HG02981 (cell line): Measurements from ENCODE around the gene DLG2.

ENCODE experiments used
- ATAC-seq: cut with Tn5 transposase; IDR thresholded peaks from one replicate; pipeline ENCODE4 v1.9.1; 2021; ENCODE audit warnings: mild to moderate bottlenecking, moderate library complexity; ENCODE audit not compliant: unreplicated experiment

Gene DLG2

GRCh38 chr11:83648610-83649527 is 1978.3 kb downstream of the DLG2 start:
- ATAC-seq, result no peak

- no peak for ATAC-seq
Observed at GRCh38 chr11:83645561-83645960, 1981.6 kb downstream of the DLG2 start.

- ATAC-seq, result no peak
Observed at GRCh38 chr11:83643115-83643514, 1984.0 kb downstream of the DLG2 start.

GRCh38 chr11:83642500-83642899 is 1984.6 kb downstream of the DLG2 start:
- no peak for ATAC-seq

- no peak for ATAC-seq
Observed at GRCh38 chr11:83641511-83641910, 1985.6 kb downstream of the DLG2 start.

GRCh38 chr11:83639995-83640758 is 1987.0 kb downstream of the DLG2 start:
- no peak for ATAC-seq

GRCh38 chr11:83635166-83635565 is 1992.0 kb downstream of the DLG2 start:
- no peak for ATAC-seq

DNA sequence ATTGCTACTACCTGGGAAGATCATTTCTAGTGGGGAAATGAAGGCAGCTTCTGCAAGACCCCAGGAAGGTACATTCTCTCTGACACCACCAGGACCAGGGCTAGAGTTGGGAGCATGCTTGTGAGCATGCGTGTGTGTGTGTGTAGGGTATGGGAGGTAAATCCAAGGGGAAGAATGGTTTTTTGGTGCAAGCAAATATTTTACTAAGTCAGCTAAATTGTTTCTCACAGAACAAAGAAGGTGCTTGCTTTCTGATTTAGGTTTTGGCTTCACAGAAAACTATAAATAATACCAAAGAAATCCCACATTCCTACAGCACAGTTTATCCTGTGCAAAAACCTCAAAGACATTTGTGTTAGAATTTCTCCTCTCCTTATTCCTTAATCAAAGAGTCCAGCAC is 1996.9 kb downstream of the DLG2 start:
- no peak for ATAC-seq

DNA sequence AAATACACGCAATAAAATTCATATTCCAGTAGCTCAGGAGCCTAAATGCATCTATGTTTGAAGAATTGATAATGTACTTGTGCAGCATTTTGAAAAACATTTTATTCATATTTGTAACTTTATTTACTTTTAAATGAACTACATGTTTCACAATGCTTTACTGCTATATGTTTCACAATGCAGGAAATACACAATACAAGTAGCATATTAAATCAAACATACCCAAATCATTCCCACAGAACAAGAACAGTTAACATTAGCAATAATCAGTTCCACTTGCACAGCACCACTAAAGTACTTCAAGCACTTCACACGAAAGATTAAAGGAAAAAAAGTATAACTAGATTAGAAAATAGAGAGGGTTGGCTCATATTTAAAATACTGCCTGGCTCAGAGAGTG is 1997.4 kb downstream of the DLG2 start:
- no peak for ATAC-seq

- ATAC-seq, result no peak
Observed at GRCh38 chr11:83628622-83629355, 1998.4 kb downstream of the DLG2 start.

GRCh38 chr11:83625336-83625735 is 2001.8 kb downstream of the DLG2 start:
- no peak for ATAC-seq

GRCh38 chr11:83617671-83618070 is 2009.5 kb downstream of the DLG2 start:
- ATAC-seq, result no peak

GRCh38 chr11:83613767-83614121 is 2013.4 kb downstream of the DLG2 start:
- ATAC-seq, result peak; percentile 29

- peak; percentile 77 for ATAC-seq
Observed at GRCh38 chr11:83612891-83613766, 2014.0 kb downstream of the DLG2 start.

DNA sequence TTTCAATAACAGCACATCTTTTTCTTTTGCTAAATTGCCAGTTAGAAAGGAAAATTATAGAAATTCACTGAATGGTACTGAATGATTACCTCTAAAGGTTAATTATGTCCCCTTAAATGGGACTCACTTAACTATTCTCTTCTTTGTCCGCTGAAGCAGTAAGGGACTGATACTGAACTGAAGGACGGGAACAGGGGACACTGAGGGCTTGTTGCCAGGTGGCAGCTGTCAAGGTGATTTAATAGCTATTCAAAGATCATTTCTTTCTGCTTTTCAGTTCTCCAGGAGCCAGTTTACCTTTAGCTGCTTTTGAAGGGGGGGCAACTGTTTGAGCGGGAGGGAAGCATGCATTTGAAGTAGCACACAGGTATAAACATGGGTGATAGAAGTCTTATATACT is 2015.5 kb downstream of the DLG2 start:
- no peak for ATAC-seq

DNA sequence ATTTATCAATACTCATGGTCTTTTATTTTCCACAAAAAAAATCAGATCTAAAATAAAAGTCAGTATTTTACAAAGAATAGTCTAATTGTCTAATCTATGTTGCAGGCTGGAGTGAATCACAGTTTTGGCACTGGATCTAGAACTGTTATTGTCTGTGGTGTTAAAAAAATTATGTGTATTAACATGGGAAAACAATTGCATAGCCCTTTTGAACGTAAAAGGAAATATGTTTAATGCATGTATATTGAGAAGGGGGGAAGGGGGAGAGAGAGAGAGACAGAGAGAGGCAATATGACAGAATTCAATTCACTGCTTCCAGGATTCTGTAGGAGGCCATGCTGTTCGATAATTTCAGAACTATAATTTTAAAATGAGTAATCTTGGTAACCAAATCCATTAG is 2016.1 kb downstream of the DLG2 start:
- ATAC-seq, result no peak

DNA sequence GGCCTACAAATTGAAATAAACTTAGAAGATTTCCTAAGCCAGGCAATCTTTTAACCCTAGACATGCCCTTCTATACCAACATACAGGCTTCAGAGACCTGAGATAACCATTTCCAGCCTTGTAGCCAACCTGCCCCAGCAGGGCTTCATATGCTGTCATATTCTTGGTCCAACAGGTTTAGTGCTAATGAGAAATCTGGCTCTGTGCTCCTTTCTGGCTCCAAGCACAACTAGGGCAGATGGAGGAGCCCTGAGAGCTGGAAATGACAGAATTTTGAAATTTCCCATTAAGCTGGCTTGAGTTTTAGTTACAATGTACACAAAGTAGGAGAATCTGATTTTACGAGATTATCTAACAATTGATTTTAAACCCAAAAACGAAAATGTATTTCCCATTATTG is 2018.0 kb downstream of the DLG2 start:
- no peak for ATAC-seq

DNA sequence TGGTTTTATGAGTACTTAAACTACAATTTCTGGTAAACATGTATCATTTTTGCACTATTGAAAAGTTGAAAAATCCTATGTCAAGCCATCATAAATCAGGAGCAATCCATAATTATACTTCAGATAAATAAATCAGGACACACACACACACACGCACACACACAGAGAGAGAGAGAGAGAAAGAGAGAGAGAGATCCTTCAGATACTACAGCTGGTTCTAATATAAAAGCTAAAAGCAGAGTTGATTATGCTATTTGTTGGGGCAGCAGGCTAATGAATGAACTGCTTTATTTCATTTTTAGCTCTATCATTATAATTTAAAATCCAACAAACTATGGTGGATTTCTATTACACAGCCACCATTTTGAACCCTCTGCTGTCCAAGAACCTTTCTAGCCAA is 2018.6 kb downstream of the DLG2 start:
- ATAC-seq, result no peak

- no peak for ATAC-seq
Observed at GRCh38 chr11:83601914-83602527, 2025.1 kb downstream of the DLG2 start.
